GM21737 (cell line): Measurements from ENCODE around the gene WNT9A.

ENCODE experiments used
- ATAC-seq: cut with Tn5 transposase; IDR thresholded peaks from one replicate; pipeline ENCODE4 v1.9.1; 2021; ENCODE audit warnings: mild to moderate bottlenecking, moderate library complexity; ENCODE audit not compliant: unreplicated experiment

The WNT9A gene

DNA sequence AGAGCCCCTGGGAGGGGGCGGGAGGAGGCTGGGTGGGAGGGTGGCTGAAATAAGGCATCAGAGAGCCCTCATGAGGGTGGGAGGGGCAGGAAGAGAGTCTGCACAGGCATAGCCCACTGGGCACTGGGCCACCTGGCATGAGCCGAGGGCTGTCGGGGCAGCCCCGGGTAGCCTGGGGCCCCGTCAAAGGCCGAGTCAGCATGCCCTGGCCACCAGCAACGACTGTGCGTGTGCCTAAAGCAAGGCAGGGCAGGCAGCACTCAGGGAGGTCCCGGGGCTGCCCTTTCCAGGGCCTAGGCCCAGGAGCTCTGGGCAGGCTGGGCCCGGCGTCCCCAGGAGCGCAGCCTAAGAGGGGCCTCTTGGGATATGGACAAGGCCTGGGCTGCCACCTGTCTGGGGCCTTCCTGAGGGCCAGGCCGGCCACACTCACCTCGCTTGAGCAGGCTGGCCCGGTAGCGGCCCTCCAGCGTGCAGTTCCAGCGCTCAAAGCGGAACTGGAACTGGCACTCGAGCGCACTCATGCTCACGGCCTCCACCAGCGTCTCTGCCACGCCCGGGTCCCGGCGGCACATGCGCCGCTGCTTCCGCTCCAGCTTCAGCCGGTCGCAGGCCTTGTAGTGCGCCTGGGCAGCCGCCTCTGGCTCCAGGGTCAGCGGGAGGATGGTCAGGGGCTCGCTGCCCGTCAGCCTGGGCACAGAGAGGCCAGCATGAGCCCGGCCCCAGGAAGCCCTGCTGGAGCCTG, 22.7 kb downstream of the WNT9A start:
- no peak for ATAC-seq

DNA sequence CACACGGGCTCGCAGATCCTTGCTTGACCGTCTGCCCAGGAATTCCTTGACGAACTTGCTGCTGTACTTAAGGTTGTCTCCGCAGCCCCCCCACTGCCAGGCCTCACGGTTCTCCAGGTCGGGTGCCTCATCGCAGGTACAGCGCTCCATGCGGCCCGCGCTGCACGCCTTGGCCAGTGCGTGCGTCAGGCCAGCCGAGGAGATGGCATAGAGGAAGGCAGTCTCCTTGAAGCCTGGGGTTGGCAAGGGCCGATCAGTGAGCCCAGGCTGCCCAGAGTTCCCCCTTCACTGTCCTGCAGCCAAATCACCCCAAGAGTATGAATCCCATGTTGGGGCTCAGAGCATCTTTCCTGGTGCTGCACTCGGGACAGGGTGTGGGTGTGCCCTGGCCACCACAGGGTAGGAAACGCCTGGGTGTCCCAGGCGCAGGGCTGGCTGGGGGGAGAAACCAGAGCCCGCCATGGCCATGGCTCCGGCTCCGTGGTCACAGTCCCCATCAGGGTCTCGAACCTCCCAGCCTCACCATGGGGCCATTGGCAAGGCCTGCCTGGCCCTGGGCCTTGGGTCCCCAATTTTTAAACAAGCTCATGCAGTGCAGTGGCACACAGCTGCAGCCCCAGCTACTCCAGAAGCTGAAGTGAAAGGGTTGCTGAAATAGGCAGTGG, 23.4 kb downstream of the WNT9A start:
- ATAC-seq, result no peak

DNA sequence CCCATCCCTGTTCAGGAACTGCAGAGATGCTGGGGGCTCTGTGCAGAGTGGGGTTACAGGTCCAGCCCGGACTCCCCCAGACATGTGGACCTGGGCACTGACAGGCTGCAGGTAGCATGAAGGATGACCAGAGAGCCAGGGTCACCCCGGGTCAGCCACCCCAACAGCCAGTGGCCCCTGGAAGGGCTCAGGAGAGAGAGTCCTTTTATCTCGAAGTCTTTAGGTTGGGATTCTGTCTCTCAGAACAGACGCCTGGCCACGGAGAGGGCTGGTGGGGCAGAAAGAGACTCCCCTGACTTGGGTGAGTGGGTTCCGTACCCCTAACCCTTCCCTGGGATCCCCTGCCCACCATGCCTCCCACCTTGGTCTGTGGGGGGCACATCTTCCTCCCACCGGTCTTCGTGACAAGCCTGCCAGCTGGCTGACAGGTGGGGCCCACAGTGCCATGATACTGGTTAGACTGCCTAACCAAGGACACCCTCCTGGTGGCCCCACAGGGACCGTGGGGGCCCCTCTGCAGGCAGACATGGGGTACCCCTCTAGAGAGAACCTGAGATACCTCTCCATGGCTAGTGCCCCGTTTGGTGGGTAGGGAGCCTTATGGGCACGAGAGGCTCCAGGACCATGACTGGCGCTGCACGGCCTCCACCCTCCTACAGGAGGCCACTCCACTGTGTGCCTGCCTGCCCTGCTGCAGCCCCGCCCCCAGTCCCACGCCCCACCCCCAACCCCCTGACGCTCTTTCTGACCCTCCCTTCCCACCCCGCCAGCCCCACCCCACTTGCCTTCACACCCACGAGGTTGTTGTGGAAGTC, 24.2 kb downstream of the WNT9A start:
- ATAC-seq, result no peak

DNA sequence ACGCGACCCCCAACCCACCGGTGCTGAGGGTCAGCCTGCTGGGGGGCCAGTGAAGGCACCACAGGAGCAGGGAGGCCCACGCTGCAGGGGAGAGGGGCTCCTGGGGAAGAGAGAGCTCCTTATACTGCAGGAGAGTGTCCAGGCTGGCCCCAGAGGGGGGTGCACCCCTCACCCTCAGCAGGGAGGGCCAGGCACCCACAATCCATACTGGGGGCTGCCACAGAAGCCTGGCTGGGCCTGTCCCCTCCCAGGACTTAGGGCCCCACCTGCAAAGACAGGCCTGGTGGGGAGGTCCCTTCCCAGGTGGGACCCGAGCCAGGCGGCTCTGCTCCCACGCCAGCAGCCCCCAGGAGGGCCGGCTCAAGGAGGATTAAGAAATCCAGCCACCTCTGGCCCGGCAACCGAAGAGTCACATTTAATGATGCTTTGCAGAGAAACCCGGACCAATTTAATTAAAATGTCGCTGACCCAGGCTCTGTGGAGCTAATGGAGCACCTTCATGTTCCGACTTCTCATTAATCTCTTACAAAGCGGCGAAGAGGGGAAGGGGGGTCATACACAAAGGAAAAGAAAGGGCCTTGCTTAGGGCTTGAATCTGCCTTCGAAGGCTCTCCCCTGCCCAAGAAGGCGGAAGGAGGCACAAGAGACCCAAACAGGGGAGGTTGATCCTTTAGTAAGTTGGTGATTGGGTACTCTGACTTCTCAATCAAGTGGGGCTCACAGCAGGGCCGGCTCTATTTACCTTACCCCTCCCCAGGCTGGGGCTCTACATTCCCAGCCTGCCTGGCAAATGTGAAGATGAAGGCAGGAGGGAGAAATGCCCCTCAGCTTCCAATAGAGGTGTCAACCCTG, 25.0 kb downstream of the WNT9A start:
- ATAC-seq, result no peak

DNA sequence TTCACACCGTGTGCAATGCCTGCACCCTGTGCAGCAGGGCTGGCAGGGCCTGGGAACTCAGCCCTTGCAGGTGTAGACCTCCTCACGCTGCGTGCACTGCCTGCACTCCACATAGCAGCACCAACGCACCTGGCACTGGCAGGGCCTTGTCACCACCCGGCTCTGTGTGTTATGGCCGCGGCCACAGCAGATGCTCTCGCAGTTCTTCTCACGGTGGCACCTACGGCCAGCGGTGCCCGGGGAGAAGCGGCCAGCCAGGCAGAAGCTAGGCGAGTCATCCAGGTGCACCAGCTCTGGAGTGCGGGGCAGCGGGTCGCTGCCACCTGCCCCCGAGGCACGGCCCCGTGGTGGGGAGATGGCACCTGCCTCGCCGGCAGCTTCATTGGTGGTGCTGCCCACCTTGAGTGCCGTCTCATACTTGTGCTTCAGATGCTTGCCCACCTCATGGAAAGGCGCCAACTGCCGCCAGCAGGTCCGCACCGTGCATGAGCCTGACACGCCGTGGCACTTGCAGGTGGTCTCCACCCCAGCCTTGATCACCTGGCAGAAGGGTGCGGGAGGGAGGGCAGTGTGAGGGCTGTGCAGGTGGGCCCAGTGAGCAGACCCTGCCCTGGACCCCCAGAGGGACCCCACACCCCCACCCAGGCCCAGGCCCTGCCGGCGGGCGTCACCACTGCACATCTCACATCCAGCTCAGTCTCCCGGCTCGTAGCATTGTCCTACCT, 26.1 kb downstream of the WNT9A start:
- no peak for ATAC-seq

DNA sequence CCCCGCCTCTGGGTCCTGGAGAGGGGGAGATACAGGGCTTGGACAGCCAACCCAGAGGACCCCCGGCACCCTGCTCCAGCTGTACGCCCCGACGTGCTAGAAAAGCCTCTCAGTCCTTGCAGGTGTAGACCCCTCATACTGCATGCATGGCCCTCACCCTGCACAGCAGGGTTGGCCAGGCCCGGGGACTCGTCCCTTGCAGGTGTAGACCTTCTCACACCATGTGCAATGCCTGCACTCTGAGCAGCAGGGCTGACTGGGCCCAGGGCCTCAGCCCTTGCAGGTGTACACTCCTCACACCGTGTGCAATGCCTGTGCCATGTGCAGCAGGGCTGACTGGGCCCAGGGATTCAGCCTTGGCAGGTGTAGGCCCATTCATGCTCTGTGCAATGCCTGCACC, 26.8 kb downstream of the WNT9A start:
- no peak for ATAC-seq

DNA sequence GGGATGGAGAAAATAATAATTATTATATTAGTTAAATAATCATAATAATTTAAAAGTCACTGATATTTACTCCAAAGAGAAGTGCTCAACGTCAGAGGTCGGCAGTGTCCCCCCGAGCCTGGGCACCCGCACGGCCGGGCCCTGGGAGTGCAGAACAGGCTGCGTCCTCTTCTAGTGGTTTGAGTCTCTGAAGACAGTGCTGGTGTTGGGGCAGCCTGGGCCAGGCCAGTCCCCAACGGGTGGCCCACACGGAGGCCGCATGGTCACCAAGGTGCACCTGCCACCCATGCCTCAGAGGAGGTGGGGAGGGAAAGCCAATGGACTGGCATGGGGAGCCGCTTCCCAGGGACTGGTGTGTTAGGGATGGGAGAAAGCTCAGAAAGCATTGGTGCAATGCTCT, 27.3 kb downstream of the WNT9A start:
- ATAC-seq, result no peak

DNA sequence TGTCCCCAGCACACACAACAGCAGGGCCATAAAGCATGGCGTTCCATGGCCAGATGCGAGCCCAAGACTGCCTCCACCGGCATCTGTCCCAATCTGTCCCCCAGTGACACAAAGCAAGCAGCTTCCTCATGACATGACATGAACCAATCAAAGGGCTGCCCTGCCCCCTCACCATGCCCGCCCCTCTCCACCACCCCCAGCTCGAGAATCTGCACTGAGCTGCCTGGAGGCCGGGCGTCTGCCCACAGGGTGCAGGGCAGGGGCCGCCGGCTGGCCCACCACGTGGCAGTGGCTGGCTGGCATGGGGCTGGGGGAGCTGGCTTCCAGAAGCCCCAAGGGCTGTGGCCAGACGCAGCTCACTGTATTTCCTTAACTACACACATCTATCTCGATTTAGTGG, 27.8 kb downstream of the WNT9A start:
- ATAC-seq, result no peak

DNA sequence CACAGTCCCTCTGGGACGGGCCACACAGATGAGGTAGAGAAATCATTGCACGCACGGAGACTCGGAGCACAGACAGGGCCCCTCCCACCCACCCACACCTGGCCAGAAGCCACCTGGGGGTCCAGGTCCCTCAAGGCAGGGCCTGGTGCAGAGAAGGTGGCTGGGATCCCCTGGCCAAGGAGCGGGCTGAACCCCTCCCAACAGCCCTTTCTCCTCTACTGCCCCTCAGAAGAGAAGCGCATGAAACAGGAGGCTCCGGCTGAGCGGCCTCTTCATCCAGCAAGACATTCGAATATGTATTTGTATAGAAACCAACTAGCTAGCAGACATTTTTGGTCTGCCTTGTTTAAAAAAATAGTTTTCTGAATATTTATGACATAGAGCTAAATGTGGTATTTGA, 29.0 kb downstream of the WNT9A start:
- no peak for ATAC-seq

DNA sequence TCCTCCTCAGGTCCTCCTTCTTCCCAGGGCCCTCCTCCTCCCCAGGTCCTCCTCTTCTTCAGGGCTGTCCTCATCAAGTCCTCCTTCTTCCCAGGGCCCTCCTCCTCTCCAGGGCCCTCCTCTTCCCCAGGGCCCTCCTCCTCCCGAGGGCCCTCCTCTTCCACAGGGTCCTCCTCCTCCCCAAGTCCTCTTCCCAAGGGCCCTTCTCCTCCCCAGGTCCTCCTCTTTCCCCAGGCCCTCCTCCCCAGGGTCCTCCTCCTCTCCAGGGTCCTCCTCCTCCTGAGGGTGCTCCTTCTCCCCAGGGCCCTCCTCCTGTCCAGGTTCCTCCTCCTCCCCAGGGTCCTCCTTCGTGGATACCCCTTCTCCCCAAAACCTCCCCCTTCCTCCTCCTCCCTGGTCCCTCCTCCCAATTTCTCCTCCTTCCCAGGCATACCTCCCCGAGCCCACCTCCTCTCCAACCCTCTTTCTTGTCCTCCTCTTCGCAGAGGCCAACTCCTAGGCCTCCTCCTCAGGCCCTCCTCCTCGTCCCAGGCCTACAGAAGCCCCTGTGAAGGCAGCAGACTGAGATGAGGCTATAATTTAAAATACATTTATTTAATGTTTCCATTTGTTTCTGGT, 29.5 kb downstream of the WNT9A start:
- ATAC-seq, result no peak

DNA sequence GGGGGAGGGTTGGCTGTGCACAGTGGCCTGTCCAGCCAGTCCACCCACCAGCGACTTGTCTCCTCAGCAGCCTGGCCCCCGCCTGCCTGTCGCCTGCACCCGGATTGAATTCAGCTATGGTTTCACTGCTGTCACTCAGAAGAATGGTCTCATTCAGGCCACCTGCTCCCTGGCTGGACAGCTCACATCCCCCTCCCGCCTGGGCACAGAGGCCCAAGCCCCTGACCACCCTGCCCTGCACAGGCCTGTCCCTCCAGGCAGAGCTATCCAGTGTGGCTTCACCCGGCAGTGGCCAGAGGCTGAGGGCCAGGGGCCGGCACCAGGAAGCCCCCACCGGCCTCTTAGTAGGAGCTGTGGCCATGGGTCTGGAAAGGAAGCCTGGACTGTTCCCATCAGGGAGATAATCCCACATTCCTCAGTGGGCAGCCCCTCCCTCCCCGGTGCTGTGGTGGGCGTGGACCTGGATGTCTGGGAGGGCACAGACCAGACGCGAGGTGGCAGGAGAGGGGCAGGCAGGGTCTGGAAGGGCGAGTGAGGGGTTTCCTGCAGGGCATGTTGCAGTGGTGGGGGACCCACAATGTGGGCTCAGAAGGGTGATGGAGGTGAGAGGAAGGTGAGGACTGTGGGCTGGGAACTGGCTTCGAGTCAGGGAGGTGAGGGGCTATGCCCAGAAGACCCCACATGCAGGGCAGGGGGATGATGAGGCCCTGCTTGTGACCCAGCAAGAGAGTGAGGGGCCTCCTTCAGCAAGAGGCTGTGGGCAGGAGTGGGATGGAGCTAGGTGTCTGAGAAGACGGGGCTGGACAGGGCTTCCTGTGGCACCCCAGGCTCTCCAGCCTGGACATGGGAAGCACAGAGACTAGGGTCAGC, 30.4 kb downstream of the WNT9A start:
- no peak for ATAC-seq

DNA sequence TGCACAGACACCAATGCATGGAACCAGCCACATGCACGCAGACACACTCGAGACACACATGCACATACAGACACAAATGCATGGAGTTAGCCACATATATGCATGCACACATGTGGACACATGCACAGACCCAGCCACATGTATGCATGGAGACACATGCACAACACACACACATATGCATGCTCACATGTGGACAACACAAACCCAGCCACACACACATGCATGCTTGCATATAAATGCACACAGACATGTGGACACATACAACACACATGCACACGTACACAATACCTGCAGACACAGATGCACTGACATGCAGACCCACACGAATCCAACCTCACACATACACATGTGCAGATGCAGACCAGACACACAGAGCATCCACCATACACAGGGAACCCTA, 31.1 kb downstream of the WNT9A start:
- no peak for ATAC-seq

DNA sequence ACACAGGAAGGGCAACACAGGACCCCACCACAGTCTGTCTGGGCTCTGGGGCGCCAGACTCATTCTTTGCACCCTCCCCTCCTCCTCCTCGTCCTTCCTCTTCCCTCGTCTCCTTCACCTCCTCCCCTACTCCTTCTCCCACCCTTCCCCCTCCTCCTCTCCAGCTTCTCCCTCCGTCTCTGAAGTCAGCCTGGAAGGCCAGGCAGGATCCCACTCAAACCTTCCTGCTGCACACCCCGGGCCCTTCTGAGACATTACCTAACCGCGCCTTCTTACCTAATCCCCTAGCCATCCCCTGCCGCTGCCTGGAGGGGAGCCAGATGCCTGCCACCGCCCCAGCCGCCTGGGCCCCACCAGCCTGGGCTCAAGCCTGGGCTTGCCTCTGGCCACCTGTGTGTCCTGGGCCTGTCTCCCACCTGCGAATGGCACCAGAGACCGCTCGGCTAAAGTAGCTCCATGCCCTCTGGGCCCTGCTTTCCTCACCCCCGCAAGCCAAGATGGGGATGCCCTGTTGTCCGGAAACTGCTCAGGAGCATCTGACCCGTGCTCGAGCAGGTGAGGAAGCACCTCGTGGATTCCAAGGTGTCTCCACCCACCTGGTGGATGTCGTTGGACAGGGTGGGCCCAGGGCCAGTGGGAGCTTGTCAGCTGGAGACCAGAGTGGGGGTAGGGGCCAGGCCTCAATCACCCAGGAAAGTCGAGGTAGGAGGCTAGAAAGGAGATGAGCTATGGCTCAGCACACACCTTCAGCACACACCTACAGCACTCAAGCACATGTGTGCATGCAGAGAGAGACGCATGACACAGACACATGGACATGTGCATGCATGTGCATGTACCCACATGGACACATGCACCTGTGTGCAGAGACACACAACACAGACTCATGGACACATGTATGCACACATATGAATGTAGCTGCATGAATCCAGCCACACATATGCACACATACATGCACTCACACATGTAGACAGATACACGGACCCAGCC, 31.9 kb downstream of the WNT9A start:
- no peak for ATAC-seq

DNA sequence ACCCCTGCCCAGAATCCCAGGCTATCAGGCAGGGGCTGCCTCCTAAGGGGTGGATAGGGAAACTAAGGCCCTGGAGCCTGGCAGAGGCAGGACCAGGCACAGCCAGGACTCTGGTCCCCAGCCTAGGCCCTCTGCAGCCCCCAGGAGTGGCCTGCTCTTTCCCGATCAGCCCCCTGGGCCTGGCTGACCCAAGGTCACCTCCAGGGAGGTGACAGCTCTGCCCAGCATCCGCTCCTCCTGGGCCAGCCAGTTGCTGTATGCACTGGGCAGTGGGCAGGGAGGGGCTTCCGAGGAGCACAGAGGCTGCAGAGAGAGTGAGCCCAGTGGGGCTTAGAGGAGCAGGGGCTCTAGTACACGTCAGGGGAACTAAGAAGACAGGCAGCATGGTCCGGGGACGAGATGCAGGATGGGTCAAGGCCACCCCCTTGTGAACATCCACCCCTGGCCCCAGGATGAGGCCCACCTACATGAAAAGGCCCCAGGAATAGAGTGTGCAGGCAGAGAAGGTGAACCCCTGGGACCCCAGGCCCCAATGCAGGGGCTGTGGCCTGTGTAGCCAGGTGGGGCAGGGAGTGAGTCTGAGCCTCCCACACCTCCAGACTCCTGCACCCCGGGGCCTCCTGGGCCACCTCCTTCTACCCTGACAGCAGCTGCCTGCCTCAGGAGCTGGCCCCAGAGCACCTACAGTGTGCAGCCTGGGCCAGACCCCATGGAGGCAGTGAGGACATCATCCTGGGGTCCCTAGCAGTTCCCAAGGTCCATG, 32.8 kb downstream of the WNT9A start:
- no peak for ATAC-seq

DNA sequence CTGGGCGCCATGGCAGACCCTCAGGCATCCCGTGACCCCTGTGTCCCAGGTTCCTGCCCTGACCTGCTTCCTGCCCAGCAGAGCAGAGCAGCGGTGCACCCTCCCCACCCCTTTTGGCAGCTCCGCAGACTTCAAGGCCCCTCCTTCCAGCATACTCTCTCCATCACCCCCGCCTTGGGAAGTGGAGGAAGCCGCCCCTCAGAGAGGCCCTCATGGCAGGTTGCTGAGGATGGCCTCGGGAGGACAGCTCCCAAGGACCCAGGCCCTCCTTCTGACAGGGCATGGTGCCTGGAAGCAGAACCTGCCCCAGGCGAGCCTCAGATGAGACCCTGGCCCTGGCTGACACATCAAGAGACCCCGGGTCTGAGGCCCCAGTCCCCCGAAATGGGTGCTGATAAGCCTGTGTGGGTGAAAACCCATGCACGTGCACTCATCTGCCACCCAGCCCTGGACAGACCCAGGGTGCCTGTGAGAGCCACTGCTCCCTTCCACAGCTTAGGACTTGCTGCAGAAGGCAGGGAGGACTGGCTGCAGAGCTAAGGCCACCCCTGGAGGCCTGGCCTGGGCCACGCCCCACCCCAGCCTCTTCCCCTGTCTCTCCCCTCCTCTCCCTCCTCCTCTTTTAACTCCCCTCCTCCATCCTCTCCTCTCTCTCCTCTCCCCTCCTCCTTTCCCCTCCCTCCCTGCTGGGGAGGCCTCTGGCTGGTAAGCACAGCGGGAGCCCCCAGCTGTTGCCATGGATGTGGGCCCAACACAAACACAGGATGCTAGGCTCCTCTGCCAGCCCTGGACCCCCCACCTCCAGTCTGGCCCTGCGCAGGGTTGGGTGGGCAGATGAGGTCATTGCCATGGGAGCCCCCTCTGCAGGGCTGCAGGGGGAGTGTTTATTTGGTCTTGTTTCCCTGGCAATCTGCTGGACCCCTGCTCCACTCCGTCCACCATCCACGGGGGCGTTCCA, 33.7 kb downstream of the WNT9A start:
- no peak for ATAC-seq

DNA sequence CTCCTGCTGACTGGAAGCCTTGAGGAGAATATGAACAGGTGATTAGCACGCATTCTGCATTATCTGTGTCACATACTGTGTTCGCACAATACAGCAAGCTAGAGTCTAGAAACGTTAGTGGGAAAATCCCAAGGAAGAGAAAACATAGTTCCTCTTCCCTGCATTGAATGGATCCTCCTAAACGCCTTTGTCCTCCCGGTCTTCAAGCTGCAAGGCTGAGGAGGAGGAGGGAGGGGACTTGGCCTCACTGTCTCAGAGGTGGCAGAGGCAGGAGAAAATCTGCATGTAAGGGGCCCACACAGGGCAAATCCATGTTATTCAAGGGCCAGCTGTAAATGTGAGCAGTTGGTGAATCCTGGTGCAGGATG, 34.4 kb downstream of the WNT9A start:
- no peak for ATAC-seq
